ENCODE data around the gene PFKFB3. TPM values are rescaled to one million over a fixed set of nuclear protein-coding genes. Genes with fewer than 3 reads are reported as not detected.

Gene PFKFB3
- polyA plus RNA-seq, 3 donors: 12.2 to 101 (median 15.8) TPM

- DNase-seq: no peak
- peaks cover 6 to 10% of the 10 kb centered on the region in 2 donors for H3K36me3 Mint-ChIP-seq
- intact Hi-C loops (cut with micrococcal nuclease): loop anchor here in 1 of 2 donors (10.0 kb wide), 1 partner anchor 45 kb away; no protein-coding TSS in a partner anchor
- no peak overlapping the region for H3K4me3 Mint-ChIP-seq
- H3K4me1 Mint-ChIP-seq: peaks cover 28% of the 10 kb centered on the region
- no peaks in the 10 kb centered on the region for H3K27me3 ChIP-seq (ENCODE audit: control insufficient read depth in 2 of 2, insufficient read depth in 2 of 2, low read length in 2 of 2)
- H3K27ac ChIP-seq (ENCODE audit: low read depth in 1 of 2, low read length in 2 of 2): no peak overlapping the region
- H3K79me2 ChIP-seq (ENCODE audit: insufficient read depth, low read length): no peaks in the 10 kb centered on the region
- H3K36me3 ChIP-seq (replicated peaks in 1 of 2; ENCODE audit: control insufficient read depth in 1 of 2, insufficient read depth in 2 of 2, low read length in 2 of 2): no peaks in the 10 kb centered on the region
- H4K20me1 ChIP-seq (ENCODE audit: insufficient read depth, low read length): no peaks in the 10 kb centered on the region
- peak overlapping the region in 1 of 7 donors; percentile 18 for H3K27ac Mint-ChIP-seq
- H3K4me3 ChIP-seq (replicated peaks in 1 of 3; ENCODE audit: low read depth in 2 of 3, low read length in 3 of 3): no peak overlapping the region
- no peaks in the 10 kb centered on the region for H3K9me3 ChIP-seq (replicated peaks in 1 of 2; ENCODE audit: control insufficient read depth in 1 of 2, insufficient read depth in 1 of 2, low read length in 2 of 2)
- WGBS (ENCODE audit: insufficient coverage): no CpG with 5 or more reads among the region's 1 CpG
- TF ChIP-seq CTCF (IDR thresholded peaks at IDR 0.05): no peak
- no peak overlapping the region for H3K4me2 ChIP-seq (replicated peaks; ENCODE audit: extremely low read depth, low read length, poor library complexity, severe bottlenecking)
- peaks cover 0 to under 1% (median 0%) of the 10 kb centered on the region in 7 donors for H3K9me3 Mint-ChIP-seq
- no peak overlapping the region for H3K9ac ChIP-seq (ENCODE audit: insufficient read depth, low read length, poor library complexity, severe bottlenecking)
- no peak overlapping the region for H2AFZ ChIP-seq (ENCODE audit: insufficient read depth, low read depth, low read length, poor library complexity, severe bottlenecking)
- peaks cover 19 to 25% of the 10 kb centered on the region in 2 donors for H3K4me1 ChIP-seq (ENCODE audit: control insufficient read depth in 1 of 2, insufficient read depth in 2 of 2, low read length in 2 of 2)
- H3K27me3 Mint-ChIP-seq (ENCODE audit: low read depth in 3 of 3): peaks cover 0 to 8% (median 0%) of the 10 kb centered on the region in 3 donors
Measured at GRCh38 chr10:6249698-6250097, 47.0 kb downstream of the PFKFB3 start.

- no peak overlapping the region for H3K4me3 ChIP-seq (replicated peaks in 1 of 3; ENCODE audit: low read depth in 2 of 3, low read length in 3 of 3)
- intact Hi-C loops (cut with micrococcal nuclease): no loop called here
Measured at GRCh38 chr10:6250745-6251144, 48.0 kb downstream of the PFKFB3 start.

More at GRCh38 chr10:6250745-6251144, 48.0 kb downstream of the PFKFB3 start:
- Histone ChIP-seq H3K36me3 (replicated peaks in 1 of 2; ENCODE audit: control insufficient read depth in 1 of 2, insufficient read depth in 2 of 2, low read length in 2 of 2) (no peaks in the 10 kb centered on the region), H3K79me2 (ENCODE audit: insufficient read depth, low read length) (no peaks in the 10 kb centered on the region), H3K27ac (ENCODE audit: low read depth in 1 of 2, low read length in 2 of 2) (no peak overlapping the region), H3K4me2 (replicated peaks; ENCODE audit: extremely low read depth, low read length, poor library complexity, severe bottlenecking) (no peak overlapping the region), H3K9me3 (replicated peaks in 1 of 2; ENCODE audit: control insufficient read depth in 1 of 2, insufficient read depth in 1 of 2, low read length in 2 of 2) (no peaks in the 10 kb centered on the region), H3K9ac (ENCODE audit: insufficient read depth, low read length, poor library complexity, severe bottlenecking) (no peak overlapping the region), H3K4me1 (ENCODE audit: control insufficient read depth in 1 of 2, insufficient read depth in 2 of 2, low read length in 2 of 2) (peaks cover 23 to 29% of the 10 kb centered on the region in 2 donors), H3K27me3 (ENCODE audit: control insufficient read depth in 2 of 2, insufficient read depth in 2 of 2, low read length in 2 of 2) (no peaks in the 10 kb centered on the region), H2AFZ (ENCODE audit: insufficient read depth, low read depth, low read length, poor library complexity, severe bottlenecking) (no peak overlapping the region), H4K20me1 (ENCODE audit: insufficient read depth, low read length) (no peaks in the 10 kb centered on the region)
- Mint-ChIP-seq H3K4me3 (no peak overlapping the region), H3K27me3 (ENCODE audit: low read depth in 3 of 3) (peaks cover 0 to 8% (median 0%) of the 10 kb centered on the region in 3 donors), H3K36me3 (peaks cover 10 to 14% of the 10 kb centered on the region in 2 donors), H3K27ac (peak overlapping the region in 1 of 7 donors; percentile 46), H3K4me1 (peaks cover 31% of the 10 kb centered on the region), H3K9me3 (peaks cover 0 to 2% (median 0%) of the 10 kb centered on the region in 7 donors)
- DNase-seq: no peak
- no peak for TF ChIP-seq CTCF (IDR thresholded peaks at IDR 0.05)
- 100% methylated on average over 1 of the region's 6 CpGs for WGBS (ENCODE audit: insufficient coverage)
